GM12878 (cell line): ENCODE measurements around the gene MEF2C. TPM values are rescaled to one million over a fixed set of nuclear protein-coding genes. Genes with fewer than 3 reads are reported as not detected.

Experiments used
- BCL11A ChIP-seq: IDR thresholded peaks from 2 replicates; pipeline ENCODE4 v1.6.1; 2011; ENCODE audit warnings: low read depth, low read length
- BMI1 ChIP-seq: fragments of 450-650 bp; IDR thresholded peaks from 2 replicates; pipeline ENCODE4 v1.6.1; 2016; ENCODE audit warnings: mild to moderate bottlenecking, moderate library complexity, borderline replicate concordance
- EED ChIP-seq: sonication (generic); IDR thresholded peaks from 2 replicates; pipeline ENCODE4 v1.6.1; 2016; ENCODE audit warnings: antibody characterized with exemption, low read depth
- ESRRA ChIP-seq: IDR thresholded peaks from 2 replicates; pipeline ENCODE4 v1.6.1; 2012; ENCODE audit warnings: mild to moderate bottlenecking, low read length, improper control_type of control experiment
- KLF5 ChIP-seq: fragments of 450-650 bp; IDR thresholded peaks from 2 replicates; pipeline ENCODE4 v1.6.1; 2014; ENCODE audit warnings: mild to moderate bottlenecking; ENCODE audit not compliant: partially characterized antibody
- NFIC ChIP-seq: IDR thresholded peaks from 2 replicates; pipeline ENCODE4 v1.6.1; 2012; ENCODE audit warnings: low read depth, mild to moderate bottlenecking, inconsistent platforms, low read length, moderate library complexity
- REST ChIP-seq: IDR thresholded peaks from 2 replicates; pipeline ENCODE4 v1.6.1; 2012; ENCODE audit warnings: mild to moderate bottlenecking, low read depth, low read length
- SIN3A ChIP-seq: IDR thresholded peaks from 2 replicates; pipeline ENCODE4 v1.6.1; 2012; ENCODE audit warnings: low read depth, low read length, improper control_type of control experiment
- SMARCA5 ChIP-seq: fragments of 450-650 bp; IDR thresholded peaks from 2 replicates; pipeline ENCODE4 v1.6.1; 2017; ENCODE audit warnings: mild to moderate bottlenecking
- TCF7 ChIP-seq: IDR thresholded peaks from 2 replicates; pipeline ENCODE4 v1.6.1; 2014; ENCODE audit warnings: antibody characterized with exemption, borderline replicate concordance
- YBX1 ChIP-seq: fragments of 450-650 bp; IDR thresholded peaks from 2 replicates; pipeline ENCODE4 v1.6.1; 2016; ENCODE audit warnings: antibody characterized with exemption
- ZBED1 ChIP-seq: IDR thresholded peaks from 2 replicates; pipeline ENCODE4 v1.6.1; 2016; ENCODE audit warnings: borderline replicate concordance
- polyA plus RNA-seq, 11 experiments: library from polyadenylated mRNA; depleted of rRNA in 4 of 11; unstranded in 6 of 11; stranded (reverse) in 5 of 11; fragments of >200 nt; fragmentation: Nextera tagmentation in 4 of 11; fragmentation: Illumina TruSeq in 1 of 11; extraction: Ambion mirVana in 4 of 11; extraction: Trizol in 1 of 11; gene quantifications; 1 replicate in 1 of 11; 2 replicates in 10 of 11; pipeline versions ENCODE4 v1.2.1 to v1.2.3, GENCODE V29; 2011 to 2016; ENCODE audit warnings: inconsistent platforms in 2 of 11, missing spikeins in 2 of 11, low read depth in 1 of 11
- total RNA-seq, 4 experiments: library from RNA; depleted of rRNA in 3 of 4; stranded (reverse); fragments of >200 nt in 3 of 4; fragmentation: Illumina TruSeq in 1 of 4; extraction: Trizol in 1 of 4; gene quantifications; 2 replicates each; pipeline versions ENCODE4 v1.2.1 to v1.2.3, GENCODE V29; 2013 to 2021

The MEF2C gene
- total and polyA plus RNA-seq, 10 of the 15 experiments (the other 5 are each of a cell fraction or from before 2014, with no cell fraction given), result 104 to 225 (median 180) TPM

- 0 out of 2 replicates have a peak, but pooled peaks have one; percentile 40 for TF ChIP-seq ZBED1
- TF ChIP-seq EED, result peak; percentile 85
- TF ChIP-seq BMI1, result no peak
- TF ChIP-seq YBX1, result no peak
- no peak for TF ChIP-seq BCL11A
- TF ChIP-seq NFIC, result no peak
- TF ChIP-seq ESRRA, result no peak
- TF ChIP-seq SIN3A, result no peak
- no peak for TF ChIP-seq KLF5
- TF ChIP-seq TCF7, result no peak
- TF ChIP-seq REST, result no peak
- TF ChIP-seq SMARCA5, result no peak
- TF ChIP-seq, all 136 proteins: peak for 14
Measured at GRCh38 chr5:88829054-88829453, 53.9 kb downstream of the MEF2C start (continued).
